ENCODE measurements around the gene GTPBP1.

DNA sequence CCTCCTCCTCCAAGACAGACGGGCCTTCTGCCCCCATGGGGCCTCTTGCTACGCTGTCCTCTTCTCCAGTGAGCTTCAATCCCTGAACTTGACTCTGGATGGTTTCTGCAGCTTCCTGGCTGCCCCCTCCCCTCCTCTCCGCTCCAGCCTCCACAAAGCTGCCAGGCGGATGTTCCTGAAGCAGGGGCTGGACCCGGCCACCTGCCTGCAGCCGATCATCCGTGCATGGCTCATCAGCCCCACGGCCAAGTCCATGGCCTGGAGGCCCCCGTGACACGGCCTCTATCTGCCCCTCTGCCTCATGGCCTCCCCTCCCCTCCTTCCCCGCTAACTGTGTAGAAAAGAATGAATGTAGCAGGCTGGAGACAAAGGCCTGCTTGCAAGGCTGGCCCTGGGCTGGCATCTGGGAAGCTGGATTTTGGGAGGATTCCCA, 56.8 kb downstream of the GTPBP1 start:
- TF ChIP-seq, protein P1, sequence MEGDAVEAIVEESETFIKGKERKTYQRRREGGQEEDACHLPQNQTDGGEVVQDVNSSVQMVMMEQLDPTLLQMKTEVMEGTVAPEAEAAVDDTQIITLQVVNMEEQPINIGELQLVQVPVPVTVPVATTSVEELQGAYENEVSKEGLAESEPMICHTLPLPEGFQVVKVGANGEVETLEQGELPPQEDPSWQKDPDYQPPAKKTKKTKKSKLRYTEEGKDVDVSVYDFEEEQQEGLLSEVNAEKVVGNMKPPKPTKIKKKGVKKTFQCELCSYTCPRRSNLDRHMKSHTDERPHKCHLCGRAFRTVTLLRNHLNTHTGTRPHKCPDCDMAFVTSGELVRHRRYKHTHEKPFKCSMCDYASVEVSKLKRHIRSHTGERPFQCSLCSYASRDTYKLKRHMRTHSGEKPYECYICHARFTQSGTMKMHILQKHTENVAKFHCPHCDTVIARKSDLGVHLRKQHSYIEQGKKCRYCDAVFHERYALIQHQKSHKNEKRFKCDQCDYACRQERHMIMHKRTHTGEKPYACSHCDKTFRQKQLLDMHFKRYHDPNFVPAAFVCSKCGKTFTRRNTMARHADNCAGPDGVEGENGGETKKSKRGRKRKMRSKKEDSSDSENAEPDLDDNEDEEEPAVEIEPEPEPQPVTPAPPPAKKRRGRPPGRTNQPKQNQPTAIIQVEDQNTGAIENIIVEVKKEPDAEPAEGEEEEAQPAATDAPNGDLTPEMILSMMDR (IDR thresholded peaks at IDR 0.05 in 4 of 5, conservative IDR thresholded peaks at IDR 0.05 in 1 of 5) = no peak
- TF ChIP-seq POLR2A (IDR thresholded peaks at IDR 0.05) = no peak

Data from gastrocnemius medialis (tissue), 4 donors.